ENCODE measurements around the gene B3GALT4.
A peak's percentile ranks its signal among the peaks of the same experiment; 100 is the strongest.

The B3GALT4 gene, protein sequence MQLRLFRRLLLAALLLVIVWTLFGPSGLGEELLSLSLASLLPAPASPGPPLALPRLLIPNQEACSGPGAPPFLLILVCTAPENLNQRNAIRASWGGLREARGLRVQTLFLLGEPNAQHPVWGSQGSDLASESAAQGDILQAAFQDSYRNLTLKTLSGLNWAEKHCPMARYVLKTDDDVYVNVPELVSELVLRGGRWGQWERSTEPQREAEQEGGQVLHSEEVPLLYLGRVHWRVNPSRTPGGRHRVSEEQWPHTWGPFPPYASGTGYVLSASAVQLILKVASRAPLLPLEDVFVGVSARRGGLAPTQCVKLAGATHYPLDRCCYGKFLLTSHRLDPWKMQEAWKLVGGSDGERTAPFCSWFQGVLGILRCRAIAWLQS

DNA sequence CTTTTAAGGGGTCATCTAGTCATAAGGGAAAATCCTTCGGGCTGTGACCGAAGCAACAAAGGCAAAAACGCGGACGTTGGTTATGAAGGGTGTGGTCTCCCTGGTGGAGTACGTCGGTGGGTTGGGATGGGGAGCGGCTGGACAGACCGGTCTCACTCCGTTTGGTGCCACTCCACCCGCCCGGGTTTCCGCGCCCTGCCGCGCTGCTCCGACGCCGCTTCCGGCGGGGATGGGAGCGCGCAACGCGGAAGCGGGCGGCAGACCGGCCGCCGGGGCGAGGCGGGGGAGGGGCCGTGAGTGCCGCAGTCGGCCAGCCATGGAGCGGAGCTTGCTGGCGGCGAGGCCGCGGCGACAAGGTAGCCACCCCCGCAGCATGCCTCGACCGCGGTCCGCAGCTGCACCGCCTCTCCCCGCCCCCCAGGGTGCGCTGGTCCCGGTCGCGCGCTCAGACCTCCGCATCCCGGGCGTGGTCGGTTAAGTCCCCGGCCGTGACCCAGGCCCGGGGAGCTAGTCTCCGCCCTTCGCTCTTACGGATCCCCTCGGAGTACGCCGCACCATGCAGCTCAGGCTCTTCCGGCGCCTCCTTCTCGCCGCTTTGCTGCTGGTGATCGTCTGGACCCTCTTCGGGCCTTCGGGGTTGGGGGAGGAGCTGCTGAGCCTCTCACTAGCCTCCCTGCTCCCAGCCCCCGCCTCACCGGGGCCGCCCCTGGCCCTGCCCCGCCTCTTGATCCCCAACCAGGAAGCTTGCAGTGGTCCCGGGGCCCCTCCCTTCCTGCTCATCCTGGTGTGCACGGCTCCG is at the start of gene B3GALT4:
Gene B3GALT4, plus strand, starts transcription at position 260 of the 799 bp plus-strand sequence. Its CDS starts 297 bp downstream, at position 557.
- FAIRE-seq, result no peak
- peak; percentile 34 for TF ChIP-seq CTCF (IDR thresholded peaks at IDR 0.05; ENCODE audit: insufficient read depth, missing control alignments)
- DNase-seq (ENCODE audit: insufficient read length, low spot score), result no peak

DNA sequence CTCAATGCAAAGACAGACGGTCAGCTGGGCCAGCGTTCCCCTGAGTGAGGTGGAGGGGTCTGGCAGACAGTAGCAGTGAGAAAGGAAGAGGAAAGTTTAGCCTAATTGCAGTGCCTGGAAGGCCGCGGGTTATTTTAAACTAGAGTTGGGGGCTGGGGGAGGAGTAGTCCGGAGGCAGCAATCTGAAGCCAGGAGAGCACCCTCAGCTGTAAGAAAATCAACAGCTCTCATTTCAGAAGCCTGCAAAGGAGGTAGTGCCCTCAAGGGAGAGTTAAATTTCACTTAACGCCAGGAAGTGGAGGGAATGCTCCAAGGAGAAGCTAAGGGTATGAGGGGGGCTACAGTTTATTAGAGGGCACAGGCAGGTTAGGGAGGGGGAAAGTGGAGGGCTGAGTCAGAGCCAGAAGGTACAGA is 41.7 kb upstream of the B3GALT4 start:
- no peak for TF ChIP-seq CTCF (IDR thresholded peaks at IDR 0.05; ENCODE audit: insufficient read depth, missing control alignments)
- FAIRE-seq (no peak), DNase-seq (ENCODE audit: insufficient read length, low spot score) (no peak)

DNA sequence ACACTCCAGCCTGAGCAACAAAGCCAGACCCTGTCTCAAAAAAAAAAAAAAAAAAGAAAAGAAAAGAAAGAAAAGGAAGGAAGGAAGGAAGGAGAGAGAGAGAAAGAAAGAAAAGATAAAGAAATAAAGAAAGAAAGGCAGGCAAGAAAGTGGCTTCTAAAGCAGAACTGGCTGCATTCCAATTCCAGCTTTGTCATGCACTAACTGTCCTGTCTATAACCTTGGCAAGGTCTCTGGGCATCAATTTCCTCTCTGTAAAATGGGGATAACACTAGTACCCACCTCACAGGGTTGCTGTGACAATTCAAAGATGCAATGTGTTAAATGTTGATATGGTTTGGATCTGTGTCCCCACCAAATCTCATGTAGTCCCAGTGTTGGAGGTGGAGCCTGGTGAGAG is 40.6 kb upstream of the B3GALT4 start:
- no peak for FAIRE-seq

DNA sequence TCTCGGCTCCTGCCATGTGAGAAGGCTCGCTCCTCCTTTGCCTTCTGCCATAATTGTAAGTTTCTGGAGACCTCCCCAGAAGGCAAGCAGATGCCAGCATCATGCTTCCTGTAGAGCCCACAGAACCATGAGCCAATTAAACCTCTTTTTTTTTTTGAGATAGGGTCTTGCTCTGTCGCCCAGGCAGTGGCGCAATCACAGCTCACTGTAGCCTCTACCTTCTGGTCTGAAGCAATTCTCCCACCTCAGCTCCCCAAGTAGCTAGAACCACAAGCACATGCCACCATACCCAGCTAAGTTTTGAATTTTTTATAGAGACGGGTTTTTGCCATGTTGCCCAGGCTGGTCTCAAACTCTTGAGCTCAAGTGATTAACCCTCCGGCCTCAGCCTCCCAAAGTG is 40.1 kb upstream of the B3GALT4 start:
- no peak for DNase-seq (ENCODE audit: insufficient read length, low spot score)
- no peak for TF ChIP-seq CTCF (IDR thresholded peaks at IDR 0.05; ENCODE audit: insufficient read depth, missing control alignments)
- FAIRE-seq, result no peak

More for the DNA sequence above, 40.6 kb upstream of the B3GALT4 start:
- DNase-seq (ENCODE audit: insufficient read length, low spot score), result no peak
- no peak for TF ChIP-seq CTCF (IDR thresholded peaks at IDR 0.05; ENCODE audit: insufficient read depth, missing control alignments)

- no peak for FAIRE-seq
- DNase-seq (ENCODE audit: insufficient read length, low spot score), result no peak
- no peak for TF ChIP-seq CTCF (IDR thresholded peaks at IDR 0.05; ENCODE audit: insufficient read depth, missing control alignments)
These were observed 39.2 kb upstream of the B3GALT4 start for GRCh38 chr6:33237741-33238140.

DNA sequence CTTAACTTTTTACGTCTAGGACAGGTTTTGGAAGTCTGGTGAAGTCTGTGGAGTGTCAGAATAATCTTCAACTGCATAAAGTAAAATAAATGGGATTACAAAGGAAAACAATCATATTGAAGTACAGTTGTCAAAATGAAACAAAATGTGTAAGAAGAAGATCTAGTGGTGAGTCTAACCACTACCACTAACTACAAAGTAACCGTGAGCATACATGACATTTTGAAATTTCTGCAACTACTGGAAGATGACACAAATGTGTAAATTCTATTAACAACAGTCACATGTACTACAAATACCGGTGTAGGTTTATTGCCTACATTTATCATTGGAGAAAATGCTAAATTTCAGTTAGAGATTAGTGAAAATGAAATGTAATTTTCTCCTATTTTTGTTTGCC is 35.0 kb upstream of the B3GALT4 start:
- no peak for DNase-seq (ENCODE audit: insufficient read length, low spot score)
- no peak for TF ChIP-seq CTCF (IDR thresholded peaks at IDR 0.05; ENCODE audit: insufficient read depth, missing control alignments)
- no peak for FAIRE-seq

Measured in D721Med (cell line).